ENCODE data around the gene PP2D1.
"Not testable (repeated sequence)": the region's sequence is repeated elsewhere in the genome, so short reads cannot be mapped to it uniquely, and the experiment has no call there.

Gene PP2D1

GRCh38 chr3:20040548-20041196 lies 28.6 kb upstream of the PP2D1 start:
- peak; percentile 34 to 72 (median 41) for DNase-seq (ENCODE audit: low read depth in 3 of 3)

- DNase-seq (ENCODE audit: low read depth in 3 of 3): peak; percentile 64 to 81 (median 70)
These were observed 27.9 kb upstream of the PP2D1 start, which contains the start of gene KAT2B for GRCh38 chr3:20039765-20040547. Gene KAT2B (plus strand): TSS chr3:20040446. CDS start chr3:20040478, 32 bp downstream.

DNA sequence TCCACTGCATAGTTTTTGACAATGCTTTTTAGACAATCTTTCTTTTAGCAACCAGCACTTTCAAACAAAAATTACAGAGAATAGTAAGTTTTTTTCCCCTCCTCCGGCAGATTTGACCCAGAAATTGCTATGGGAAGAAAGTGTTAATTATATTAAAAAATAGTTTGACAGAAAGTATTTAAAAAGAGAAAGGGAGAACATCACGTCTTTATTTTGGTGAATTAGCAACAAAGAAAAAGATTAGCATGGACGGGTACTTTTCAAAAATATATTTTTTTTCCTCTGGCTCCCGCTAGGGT lies 27.4 kb upstream of the PP2D1 start:
- DNase-seq (ENCODE audit: low read depth in 3 of 3): no peak

DNA sequence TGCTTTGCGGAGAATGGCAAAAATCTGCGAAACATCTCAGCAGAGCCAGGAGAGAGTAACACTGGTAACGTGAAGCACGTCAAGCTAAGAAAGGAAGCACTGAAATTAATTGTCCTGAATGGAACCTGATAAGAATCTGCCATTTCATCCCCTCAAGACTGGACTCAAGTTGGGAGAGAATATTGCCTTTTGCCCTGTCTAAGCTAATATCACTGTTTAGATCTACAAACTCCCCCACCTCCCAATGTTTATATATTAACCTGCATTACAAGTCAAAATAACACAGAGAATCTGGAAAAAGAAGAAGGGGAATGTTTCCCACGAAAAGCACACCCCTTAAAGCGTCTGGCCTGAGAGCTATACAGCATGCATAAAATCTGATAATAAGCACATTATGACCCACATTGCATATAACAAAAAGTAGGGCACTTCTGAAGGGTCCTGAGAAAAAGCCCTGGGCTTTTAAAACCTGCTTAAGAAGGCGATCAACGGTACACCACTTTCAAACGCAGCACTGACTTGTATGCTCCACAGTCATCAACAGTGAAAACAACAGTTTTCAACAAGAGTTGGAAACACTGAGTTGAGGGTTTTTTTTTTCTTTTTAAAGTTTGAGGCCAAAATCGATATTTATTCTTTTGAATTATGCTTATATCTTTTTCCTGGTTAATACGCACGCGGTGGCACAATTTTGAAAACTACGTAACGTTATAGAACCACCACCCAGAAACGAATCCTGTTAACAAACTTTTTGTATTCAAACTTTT lies 26.8 kb upstream of the PP2D1 start:
- no peak for DNase-seq (ENCODE audit: low read depth in 3 of 3)

- DNase-seq (ENCODE audit: low read depth in 3 of 3): no peak
These were observed 25.4 kb upstream of the PP2D1 start for GRCh38 chr3:20037255-20037996.

GRCh38 chr3:20035019-20035418 lies 23.0 kb upstream of the PP2D1 start:
- no peak for DNase-seq (ENCODE audit: low read depth in 3 of 3)

GRCh38 chr3:20031939-20032338 lies 19.9 kb upstream of the PP2D1 start:
- DNase-seq (ENCODE audit: low read depth in 3 of 3): not testable (repeated sequence)

DNA sequence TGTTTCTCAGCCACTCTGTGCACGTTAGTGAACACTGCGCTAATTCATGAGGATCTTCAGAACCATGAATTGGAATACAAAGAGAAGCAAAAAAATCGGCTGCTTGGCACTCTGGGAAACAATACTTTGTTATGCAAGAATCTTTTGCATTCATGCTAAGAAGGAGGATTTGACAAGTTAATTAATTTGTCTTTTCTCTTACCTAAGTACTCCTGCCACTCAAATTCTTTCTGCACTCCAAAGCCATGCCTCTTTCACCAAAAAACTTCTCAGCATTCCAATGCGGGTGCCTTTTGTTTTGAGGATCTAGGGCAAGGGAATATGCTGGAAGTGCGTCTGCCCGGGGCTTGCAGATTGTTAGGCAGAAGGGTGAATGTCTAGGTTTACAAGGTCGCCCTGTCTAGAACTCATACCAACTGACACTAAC lies 16.9 kb upstream of the PP2D1 start:
- no peak for DNase-seq (ENCODE audit: low read depth in 3 of 3)

DNA sequence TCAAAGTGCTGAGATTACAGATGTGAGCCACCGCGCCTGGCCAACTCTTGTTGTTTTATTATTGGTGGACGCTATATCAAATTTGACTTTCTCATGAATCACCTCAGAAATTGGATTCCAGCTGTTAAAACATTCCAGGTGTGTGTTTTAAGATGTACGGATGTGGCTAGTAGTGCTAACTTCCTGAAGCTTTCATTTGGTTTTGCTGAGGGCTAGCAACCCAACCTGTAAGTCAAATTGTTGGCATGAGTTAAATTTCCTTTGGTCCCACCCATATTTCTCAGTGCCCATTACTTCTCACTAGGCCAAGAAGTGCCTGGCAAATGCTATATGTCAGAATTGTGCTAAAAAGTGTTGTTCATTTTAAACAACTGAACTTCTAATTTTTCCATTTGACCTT lies 15.1 kb upstream of the PP2D1 start:
- DNase-seq (ENCODE audit: low read depth in 3 of 3): no peak

GRCh38 chr3:20023623-20024405 lies 11.8 kb upstream of the PP2D1 start:
- DNase-seq (ENCODE audit: low read depth in 3 of 3): no peak

DNA sequence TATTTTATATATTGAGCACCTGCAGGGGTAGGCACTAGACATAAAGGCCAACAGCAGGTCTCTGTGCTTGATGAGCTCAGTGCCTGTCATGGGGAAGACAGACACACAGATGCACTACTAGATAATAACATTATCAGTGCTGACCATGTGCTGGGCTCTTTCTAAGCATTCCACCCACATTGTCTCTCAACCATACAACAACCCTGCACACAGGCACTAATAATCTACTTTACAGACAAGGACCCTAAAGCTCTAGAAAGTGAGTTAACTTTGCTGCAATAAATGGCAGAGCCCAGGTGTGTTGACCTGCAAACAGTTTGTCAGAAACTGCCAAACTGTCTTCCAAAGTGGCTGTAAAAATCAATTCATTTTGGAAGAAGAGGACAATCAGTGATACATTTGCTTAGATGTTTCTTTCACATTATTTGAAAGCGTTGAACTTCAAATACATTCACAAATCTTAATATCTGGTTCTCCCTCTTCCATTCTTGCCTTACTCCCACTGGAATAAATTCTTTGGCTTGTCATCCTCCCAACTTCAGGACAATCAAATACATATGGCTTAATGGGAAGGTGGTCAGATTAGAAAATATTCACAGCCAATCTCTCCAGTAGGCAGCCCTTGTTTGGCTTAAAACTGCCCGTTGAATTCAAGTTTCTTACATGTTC lies 11.0 kb upstream of the PP2D1 start:
- no peak for DNase-seq (ENCODE audit: low read depth in 3 of 3)

DNA sequence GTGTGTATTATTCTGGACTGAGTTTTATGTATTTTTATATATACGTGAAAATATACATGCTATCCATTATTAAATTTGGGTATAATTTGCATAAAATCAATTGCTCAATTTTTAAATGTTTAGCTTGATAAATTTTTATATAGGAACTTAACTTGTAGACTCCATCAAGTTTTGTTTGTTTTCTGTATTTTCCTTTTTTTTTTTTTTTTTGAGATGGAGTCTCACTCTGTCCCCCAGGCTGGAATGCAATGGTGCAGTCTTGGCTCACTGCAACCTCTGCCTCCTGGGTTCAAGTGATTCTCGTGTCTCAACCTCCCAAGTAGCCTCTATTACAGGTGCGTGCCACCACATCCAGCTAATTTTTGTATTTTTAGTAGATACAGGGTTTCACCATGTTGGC lies 4.0 kb upstream of the PP2D1 start:
- not testable (repeated sequence) for DNase-seq (ENCODE audit: low read depth in 3 of 3)

- DNase-seq (ENCODE audit: low read depth in 3 of 3): no peak
These were observed 3.5 kb upstream of the PP2D1 start for GRCh38 chr3:20015525-20015924.

DNA sequence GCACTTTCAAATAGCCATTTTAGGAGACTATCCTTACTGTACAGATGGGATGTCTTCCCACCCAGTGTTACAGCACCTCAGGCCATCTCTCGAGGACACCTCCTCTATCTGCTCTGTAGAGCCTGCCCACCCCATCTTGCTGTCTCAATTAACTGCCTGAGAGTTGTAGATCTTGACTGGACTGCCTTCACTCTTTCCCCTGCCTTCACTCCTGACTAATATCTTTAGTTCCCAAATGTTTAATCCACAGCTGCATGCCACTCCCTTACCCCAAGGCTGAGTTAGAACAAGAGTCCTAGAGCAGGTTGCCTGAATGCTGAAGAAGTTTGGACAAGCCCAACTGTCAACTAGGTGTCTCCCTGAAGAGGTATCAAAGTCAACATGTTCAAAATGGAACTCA lies 1.3 kb upstream of the PP2D1 start:
- DNase-seq (ENCODE audit: low read depth in 3 of 3): no peak

DNA sequence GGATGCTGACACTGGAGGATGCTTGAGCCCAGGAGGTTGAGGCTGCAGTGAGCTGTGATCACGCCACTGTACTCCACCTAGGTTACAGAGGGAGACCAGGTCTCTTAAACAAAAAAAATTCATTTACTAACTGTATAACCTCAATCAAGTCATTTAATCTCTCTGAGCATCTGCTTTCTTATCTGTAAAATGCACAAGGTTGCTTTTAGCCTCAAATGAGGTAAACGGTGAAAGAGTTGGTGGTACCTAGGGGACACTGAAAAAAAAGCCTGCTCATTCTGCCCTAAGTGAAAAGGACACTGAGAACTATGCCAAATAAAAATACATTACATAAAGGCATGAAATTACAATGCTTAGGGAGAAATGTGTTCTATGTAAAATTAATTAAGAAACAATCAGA lies 3.4 kb downstream of the PP2D1 start:
- no peak for DNase-seq (ENCODE audit: low read depth in 3 of 3)

- DNase-seq (ENCODE audit: low read depth in 3 of 3): no peak
These were observed 4.1 kb downstream of the PP2D1 start for GRCh38 chr3:20007960-20008359.

- DNase-seq (ENCODE audit: low read depth in 3 of 3): no peak
These were observed 10.1 kb downstream of the PP2D1 start for GRCh38 chr3:20001932-20002331.

DNA sequence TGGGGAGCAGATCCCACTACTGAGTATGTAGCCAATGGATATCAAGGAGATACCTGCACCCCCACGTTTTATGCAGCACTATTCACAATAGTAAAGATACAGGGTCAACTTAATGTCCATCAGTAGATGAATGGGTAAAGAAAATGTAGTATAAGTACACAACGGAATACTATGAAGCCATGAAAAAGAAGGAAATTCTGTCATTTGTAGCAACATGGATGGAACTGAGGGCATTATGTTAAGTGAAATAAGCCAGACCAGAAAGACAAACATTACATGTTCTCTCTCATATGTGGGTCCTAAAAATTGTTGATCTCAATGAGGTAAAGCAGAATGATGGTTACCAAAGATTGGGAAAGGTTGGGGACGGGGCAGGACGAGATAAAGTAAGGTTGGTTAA lies 14.6 kb downstream of the PP2D1 start:
- DNase-seq (ENCODE audit: low read depth in 3 of 3): no peak

DNA sequence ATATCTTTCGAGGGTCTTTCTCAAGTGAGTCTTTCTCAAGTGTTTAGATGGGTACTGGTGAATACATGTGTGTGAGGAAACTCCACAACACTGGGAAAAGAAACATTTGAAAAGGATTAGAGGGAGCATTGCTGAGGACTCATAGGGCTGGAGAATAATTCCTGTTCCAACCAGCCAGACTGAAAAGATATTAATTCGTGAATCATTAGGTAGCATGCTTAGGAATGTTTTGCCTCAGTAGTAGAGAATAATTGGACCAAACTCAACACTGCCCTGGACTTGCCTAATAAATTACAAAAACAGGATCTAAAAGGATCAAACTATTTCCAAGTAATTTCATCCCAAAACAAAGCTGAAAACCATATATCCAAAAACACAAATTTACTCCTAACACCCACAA lies 17.3 kb downstream of the PP2D1 start:
- DNase-seq (ENCODE audit: low read depth in 3 of 3): no peak

GRCh38 chr3:19988904-19989303 lies 23.2 kb downstream of the PP2D1 start:
- not testable (repeated sequence) for DNase-seq (ENCODE audit: low read depth in 3 of 3)

DNA sequence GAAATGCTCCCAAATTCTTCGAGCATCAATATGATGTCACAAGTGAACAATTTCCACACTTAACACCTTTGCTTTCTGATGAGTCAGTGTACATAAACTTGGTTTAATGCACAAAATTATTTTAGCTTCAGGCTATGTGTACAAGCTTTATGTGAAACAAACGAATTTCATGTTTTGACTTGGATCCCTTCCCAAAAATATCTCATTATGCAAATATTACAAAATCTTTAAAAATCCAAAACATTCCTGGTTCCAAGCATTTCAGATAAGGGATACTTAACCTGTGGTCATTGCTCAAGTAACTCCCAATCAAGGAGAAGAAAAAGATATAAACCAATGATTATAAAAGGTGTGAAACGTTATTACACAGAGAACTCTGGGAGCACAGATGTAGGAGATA lies 40.0 kb downstream of the PP2D1 start:
- no peak for DNase-seq (ENCODE audit: low read depth in 3 of 3)
